ENCODE data around the gene RAET1G.

DNA sequence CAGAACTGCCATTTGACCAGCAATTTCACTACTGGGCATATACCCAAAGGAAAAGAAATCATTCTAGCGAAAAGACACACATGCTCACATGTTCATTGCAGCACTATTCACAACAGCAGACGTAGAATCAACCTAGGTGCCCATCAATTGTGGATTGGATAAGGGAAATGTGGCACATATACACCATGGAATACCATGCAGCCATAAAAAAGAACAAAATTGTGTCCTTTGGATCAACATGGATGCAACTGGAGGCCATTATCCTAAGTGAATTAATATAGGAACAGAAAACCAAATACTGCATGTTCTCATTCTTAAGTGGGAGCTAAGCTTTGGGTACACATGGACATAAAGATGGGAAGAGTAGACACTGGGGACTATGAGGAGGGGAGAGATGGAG, 41.1 kb downstream of the RAET1G start:
- TF ChIP-seq, protein P1, sequence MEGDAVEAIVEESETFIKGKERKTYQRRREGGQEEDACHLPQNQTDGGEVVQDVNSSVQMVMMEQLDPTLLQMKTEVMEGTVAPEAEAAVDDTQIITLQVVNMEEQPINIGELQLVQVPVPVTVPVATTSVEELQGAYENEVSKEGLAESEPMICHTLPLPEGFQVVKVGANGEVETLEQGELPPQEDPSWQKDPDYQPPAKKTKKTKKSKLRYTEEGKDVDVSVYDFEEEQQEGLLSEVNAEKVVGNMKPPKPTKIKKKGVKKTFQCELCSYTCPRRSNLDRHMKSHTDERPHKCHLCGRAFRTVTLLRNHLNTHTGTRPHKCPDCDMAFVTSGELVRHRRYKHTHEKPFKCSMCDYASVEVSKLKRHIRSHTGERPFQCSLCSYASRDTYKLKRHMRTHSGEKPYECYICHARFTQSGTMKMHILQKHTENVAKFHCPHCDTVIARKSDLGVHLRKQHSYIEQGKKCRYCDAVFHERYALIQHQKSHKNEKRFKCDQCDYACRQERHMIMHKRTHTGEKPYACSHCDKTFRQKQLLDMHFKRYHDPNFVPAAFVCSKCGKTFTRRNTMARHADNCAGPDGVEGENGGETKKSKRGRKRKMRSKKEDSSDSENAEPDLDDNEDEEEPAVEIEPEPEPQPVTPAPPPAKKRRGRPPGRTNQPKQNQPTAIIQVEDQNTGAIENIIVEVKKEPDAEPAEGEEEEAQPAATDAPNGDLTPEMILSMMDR (IDR thresholded peaks at IDR 0.05) = no peak
- TF ChIP-seq POLR2AphosphoS5 (IDR thresholded peaks at IDR 0.05; ENCODE audit: low read depth, low read length) (no peak), SIN3A (IDR thresholded peaks at IDR 0.05; ENCODE audit: borderline replicate concordance, insufficient read depth, low read depth, low read length) (no peak)

All from Panc1 (cell line).